Measurements from ENCODE around the gene OR2H2. TPM values are rescaled to one million over a fixed set of nuclear protein-coding genes. Genes with fewer than 3 reads are reported as not detected.

OR2H2 gene
- total RNA-seq, 2 experiments from 2014 or later = not detected

Other genes starting within 250 kb of the OR2H2 start
- not detected for gene OR5V1, start 216.3 kb upstream of the OR2H2 start, total RNA-seq
- gene OR12D3, start 209.8 kb upstream of the OR2H2 start, total RNA-seq = not detected
- not detected for gene OR12D2, start 189.5 kb upstream of the OR2H2 start, total RNA-seq
- gene OR12D1, start 170.2 kb upstream of the OR2H2 start, total RNA-seq = not detected
- gene OR10C1, start 145.8 kb upstream of the OR2H2 start, total RNA-seq = not detected
- gene OR11A1, start 128.1 kb upstream of the OR2H2 start, total RNA-seq = not detected
- gene OR2H1, start 128.0 kb upstream of the OR2H2 start, total RNA-seq = not detected
- gene MAS1L, start 97.2 kb upstream of the OR2H2 start, total RNA-seq = not detected
- gene UBD, start 25.4 kb upstream of the OR2H2 start, total RNA-seq = under 1 TPM; 0.38 to 0.40 TPM
- 10 to 100 TPM; 32.8 to 35.0 TPM for gene GABBR1, start 48.1 kb downstream of the OR2H2 start, total RNA-seq
- not detected for gene MOG, start 72.0 kb downstream of the OR2H2 start, total RNA-seq
- not detected for gene ZFP57, start 96.0 kb downstream of the OR2H2 start, total RNA-seq
- gene HLA-F, start 138.3 kb downstream of the OR2H2 start, total RNA-seq = 100 to 1,000 TPM; 318 to 346 TPM
- gene HLA-G, start 242.7 kb downstream of the OR2H2 start, total RNA-seq = under 1 TPM in 1 of 2 experiments, not detected in 1; 0.15 TPM